ENCODE results near the gene CRX. TPM values are rescaled to one million over a fixed set of nuclear protein-coding genes. Genes with fewer than 3 reads are reported as not detected.
"Not testable (repeated sequence)": the region's sequence is repeated elsewhere in the genome, so short reads cannot be mapped to it uniquely, and the experiment has no call there.

The CRX gene
- total RNA-seq, 1 donor from 2014 or later, result 1.7 TPM

DNA sequence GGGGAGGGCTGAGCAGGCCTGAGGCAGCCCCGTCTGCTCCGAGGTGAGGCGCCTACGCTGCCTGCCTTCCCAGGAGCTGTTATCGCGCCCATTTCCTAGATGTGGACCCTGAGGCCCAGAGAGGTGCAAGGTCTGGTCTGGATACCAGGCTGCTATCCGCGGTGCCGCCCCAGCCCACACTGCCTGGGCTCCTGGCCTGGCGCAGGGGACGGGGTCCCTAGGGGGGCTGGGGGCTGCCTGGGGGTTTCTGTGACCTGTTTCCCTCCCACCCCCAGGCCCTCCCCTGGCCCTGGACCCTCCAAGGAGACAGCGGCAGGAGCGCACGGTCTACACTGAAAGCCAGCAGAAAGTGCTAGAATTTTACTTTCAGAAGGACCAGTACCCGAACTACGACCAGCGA lies 38.1 kb downstream of the CRX start:
- not testable (repeated sequence) for DNase-seq (ENCODE audit: low spot score)

DNA sequence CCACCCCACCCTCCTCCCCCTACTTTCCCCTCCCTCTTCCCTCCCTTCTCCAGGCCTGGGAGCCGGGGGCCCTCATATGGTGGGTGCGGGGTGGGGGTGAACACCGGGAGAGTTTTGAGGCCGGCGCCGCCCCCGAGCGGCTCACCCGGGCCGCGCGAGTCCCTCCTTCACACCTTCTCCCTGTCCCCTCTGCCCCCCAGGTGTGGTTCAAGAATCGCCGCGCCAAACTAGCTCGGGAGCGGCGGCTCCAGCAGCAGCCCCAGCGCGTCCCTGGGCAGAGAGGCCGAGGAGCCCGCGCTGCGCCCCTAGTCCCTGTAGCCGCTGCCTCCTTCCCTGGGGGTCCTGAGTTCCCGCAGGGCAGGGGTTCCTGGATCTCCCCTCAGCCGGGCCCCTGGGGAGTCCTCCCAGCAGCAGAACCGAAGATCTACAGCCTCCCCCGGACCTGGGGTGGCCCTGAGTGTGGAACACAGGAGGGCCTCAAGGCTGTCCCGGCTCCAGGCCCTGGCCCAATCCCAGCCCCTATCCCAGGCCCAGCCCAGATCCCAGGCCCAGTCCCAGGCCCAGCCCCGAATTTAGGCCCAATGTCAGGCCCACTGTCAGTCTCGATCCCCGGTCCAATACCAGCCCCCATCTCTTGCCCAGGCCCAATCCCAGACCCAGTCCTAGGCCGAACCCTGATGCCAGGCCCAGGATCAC lies 39.0 kb downstream of the CRX start:
- no peak for DNase-seq (ENCODE audit: low spot score)

DNA sequence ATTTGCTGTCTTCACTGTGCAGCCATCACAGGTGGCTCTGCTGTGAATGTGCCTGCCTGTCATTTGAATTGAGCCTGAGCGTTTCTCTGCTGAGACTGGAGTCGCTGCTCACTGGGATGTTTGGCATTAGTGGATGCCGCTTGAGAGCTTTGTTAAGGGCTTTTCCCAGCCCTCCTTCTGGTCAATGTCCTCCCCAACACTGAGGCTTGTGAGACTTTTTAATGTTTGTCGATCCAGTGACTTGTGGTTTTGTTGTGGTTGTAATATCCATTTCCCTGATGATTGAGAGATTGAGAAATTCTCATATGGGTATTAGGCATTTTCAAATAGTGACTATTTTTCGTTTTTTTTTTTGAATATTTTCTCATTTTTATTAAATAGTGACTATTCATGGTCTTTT lies 39.9 kb downstream of the CRX start:
- no peak for DNase-seq (ENCODE audit: low spot score)

DNA sequence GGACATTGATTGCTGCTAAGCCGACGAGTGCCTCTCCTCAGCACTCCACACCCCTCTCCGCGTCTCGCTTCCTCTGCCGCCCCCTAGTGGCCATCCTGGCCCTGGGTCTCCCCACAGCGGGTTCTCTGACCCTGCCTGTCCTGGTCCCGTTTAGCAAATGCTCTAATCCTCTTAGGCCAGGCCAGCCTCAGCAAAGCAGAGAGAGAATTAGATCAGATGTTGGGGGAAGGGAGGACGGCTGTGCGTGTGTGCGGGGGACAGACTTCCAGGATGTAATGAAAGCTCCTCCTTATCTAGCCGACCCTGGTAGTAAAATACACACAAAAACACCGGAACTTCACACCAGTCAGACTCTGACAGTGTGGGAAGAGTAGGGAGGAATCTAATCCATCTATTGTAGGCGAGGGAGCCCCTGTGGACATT lies 41.8 kb downstream of the CRX start:
- DNase-seq (ENCODE audit: low spot score), result peak; percentile 88

DNA sequence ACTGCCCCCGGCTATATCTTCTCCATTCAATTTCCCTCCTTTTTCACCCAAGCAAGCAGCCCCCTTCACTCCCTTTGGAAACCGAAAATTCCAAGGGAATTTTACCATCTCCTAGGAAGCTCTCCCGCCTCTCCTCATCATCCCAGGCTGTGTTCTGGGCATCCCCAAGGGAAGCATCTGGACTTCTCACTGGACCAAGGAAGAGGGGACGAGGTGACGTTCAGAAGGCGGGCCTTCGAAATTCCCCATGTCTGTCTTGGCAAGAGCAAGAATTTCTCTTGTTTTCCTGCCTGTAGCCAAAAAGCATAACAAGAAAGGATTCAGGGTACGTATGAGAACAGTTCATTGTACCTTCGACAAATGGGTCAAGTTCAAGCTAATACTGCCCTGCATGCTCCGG lies 43.4 kb downstream of the CRX start:
- no peak for DNase-seq (ENCODE audit: low spot score)

DNA sequence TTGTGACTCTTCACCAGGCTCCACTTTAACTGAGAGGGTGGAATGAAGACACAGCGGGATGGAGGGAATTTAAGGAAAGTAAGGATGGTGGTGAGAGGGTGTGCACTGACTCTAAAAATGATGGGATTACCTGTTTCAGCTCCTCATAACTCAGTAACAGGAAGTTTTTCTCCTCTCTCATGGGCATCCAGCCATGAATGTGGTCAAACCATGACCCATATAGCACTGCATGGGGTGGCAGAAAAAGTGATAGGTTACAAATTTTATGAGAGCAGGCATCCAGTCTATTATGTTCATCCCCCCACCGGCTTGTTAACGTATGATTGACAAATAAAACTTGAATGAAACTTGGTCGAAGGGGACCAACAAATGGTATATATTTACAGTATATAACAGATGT lies 57.2 kb downstream of the CRX start:
- DNase-seq (ENCODE audit: low spot score), result no peak

DNA sequence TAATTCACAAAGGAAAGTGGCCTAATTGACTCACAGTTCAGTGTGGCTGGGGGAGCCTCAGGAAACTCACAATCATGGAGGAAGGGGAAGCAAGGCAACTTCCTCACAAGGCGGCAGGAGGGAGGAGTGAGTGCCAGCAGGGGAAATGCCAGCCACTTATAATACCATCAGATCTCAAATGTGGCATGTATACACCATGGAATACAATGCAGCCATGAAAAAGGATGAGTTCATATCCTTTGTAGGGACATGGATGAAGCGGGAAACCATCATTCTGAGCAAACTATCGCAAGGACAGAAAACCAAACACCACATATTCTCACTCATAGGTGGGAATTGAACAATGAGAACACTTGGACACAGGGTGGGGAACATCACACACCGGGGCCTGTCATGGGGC lies 57.6 kb downstream of the CRX start:
- DNase-seq (ENCODE audit: low spot score), result not testable (repeated sequence)

DNA sequence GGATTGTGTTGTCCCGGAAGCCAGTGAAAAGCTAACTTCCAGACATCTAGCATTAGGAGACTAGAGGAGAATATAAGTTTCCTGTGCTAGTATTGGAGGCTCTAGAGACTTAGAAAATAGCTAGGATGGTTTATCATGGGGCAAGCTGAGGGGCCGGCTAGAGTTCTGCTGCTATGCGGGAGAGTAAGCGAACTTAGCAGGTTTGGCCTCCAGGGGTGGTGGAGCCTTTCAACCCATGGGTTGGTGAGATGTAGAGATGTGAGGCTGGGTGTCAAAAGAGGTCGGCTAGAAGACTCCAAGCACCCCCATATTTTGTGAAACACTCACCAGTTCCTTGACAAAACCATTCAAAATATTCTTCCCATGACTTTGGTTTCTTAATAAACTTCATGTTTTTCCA lies 60.0 kb downstream of the CRX start:
- no peak for DNase-seq (ENCODE audit: low spot score)

DNA sequence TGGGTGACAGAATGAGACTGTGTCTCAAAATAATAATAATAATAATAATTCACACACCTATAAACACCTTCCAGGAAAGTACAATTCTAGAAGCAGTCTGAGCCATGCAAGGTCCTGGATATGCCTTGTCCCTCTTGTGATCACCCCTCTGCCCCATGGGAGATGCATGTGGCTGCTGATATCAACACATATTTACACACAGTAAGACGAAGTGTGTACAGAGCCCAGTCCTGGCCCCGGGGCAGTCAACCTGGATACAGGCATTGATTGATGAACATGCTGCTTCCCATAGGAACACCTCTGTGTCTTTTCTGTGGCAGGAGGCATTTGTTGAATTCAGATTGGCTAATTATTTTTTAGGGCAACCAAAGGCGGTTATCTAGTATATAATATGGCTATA lies 61.2 kb downstream of the CRX start:
- no peak for DNase-seq (ENCODE audit: low spot score)

DNA sequence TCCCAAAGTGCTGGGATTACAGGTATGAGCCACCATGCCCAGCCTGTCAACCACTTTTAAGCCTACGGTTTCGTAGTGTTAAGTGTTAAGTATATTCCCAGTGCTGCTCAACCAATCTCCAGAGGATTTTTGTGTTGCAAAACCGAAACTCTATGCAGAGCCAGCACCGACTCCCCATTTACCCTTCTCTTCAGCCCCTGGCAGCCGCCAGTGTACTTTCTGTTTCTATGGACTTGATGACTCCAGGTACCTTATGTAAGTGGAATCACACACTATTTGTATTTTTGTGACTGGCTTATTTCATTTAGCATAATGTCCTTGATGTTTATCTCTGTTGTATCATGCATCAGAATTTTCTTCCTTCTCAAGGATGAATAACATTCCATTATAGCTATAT lies 63.3 kb downstream of the CRX start:
- DNase-seq (ENCODE audit: low spot score), result no peak

DNA sequence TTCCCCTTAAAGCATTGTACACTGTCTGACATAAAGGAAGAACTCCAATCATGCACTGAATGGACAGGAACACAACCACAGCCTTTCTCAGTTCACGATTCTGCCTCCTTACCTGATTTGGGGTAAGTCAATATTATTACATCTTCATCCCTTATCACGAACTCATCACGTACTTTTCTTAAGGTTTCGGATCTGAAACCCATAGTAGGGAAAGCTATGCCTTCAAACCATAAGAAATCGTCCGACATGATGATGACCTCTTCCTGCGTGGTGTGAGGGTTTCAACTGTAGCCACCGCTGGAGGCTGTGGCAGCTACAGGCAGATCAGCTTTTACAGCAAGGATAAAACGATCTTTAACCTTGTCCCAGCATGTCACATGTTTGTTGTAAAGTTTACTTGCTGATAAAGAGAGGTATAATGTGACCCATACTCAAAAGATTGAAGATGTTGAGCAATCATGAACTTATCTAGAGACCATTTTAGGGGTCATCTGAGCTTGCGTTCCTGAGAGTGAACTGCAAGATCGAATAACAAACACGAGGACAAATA lies 64.3 kb downstream of the CRX start, which contains the start of gene SULT2A1:
TSS of gene SULT2A1 (minus strand) at position 306 of the 550 bp plus-strand sequence. CDS start at position 248, 58 bp downstream.
- no peak for DNase-seq (ENCODE audit: low spot score)

DNA sequence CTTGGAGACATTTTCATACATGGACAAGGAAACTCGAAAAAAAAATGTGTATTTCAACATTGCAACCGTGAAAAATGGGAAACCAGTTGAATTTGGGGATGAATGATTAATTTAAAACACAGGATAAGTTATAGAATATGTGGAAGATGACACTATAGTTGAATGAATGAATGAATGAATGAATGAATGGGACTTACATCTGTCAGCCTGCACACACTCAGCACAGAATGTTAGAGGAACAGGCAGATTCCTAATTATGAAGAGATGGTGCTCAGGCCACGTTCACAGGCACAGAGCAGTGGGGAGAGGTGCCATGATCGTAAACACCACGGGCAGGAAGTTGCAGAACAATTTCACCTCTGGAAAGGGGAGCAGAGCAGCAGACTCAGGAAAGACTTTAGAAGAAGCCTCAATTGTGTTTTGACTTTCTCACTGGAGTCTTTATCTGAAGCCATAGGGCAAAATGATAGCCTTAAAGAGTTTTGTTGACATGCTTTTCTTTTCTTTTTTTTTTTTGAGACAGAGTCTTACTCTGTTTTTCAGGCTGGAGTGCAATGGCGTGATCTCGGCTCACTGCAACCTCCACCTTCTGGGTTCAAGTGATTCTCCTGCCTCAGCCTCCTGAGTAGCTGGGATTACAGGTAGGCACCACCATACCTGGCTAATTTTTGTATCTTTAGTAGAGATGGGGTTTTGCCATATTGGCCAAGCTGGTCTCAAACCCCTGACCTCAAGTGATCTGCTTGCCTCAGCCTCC lies 69.3 kb downstream of the CRX start:
- no peak for DNase-seq (ENCODE audit: low spot score)

DNA sequence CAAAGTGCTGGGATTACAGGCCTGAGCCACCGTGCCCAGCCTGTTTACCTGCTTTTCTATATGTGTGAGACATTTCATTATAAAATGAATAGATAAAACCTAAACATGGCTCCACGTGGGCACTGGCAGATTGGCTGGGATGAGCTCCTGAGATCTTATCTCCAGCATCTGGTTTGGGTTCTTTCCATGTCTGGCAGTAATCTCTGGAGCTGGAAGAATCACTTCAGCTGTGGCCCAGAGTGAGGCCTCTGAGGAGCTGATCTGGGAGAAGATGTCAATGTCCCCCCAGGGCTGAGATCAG lies 69.8 kb downstream of the CRX start:
- no peak for DNase-seq (ENCODE audit: low spot score)

DNA sequence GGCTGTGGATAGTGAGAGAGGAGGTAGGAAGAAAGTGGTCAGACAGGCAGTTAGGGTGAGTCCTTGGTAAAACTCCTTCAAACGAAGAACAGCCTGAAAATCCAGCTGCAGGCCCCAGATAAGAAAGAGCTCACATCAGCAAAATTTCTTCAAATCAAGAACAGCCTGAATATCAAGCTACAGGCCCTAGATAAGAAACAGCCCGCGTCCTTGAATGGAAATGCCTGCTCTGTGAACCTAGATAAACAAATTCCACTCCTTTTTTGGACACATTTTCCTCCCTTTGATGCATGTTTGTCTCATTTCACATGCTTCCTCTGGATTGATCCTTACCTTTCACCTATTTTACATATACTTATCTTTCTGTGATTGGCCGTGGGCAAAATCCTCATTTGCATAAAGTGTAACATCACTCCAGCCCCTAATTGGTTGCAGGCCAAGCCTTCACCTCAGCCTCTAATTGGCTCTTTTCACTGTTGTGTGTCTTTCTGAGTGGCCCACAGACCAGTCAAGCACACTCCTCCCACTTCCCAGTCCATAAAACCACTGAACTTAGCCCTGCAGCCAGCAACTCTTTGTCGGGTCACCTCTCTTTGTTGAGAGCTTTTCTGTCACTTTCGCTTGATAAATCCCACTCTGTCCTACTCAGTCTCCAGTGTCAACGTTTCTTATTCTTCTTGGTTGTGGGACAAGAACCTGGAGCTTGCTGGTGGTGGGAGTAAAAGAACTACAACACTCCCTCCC lies 70.4 kb downstream of the CRX start:
- peak; percentile 98 for DNase-seq (ENCODE audit: low spot score)

Other genes starting within 250 kb of the CRX start
- gene ZNF541, start 248.8 kb upstream of the CRX start, total RNA-seq (ENCODE audit: insufficient read depth, low replicate concordance), result not detected
- 8.4 TPM for gene BICRA, start 212.8 kb upstream of the CRX start, total RNA-seq (ENCODE audit: insufficient read depth, low replicate concordance)
- 65.5 TPM for gene EHD2, start 108.5 kb upstream of the CRX start, total RNA-seq (ENCODE audit: insufficient read depth, low replicate concordance)
- gene NOP53, start 76.4 kb upstream of the CRX start, total RNA-seq (ENCODE audit: insufficient read depth, low replicate concordance), result 93.2 TPM
- gene SELENOW, start 43.2 kb upstream of the CRX start, total RNA-seq (ENCODE audit: insufficient read depth, low replicate concordance), result 373 TPM
- gene TPRX1, start 17.4 kb upstream of the CRX start, total RNA-seq (ENCODE audit: insufficient read depth, low replicate concordance), result not detected
- not detected for gene TPRX2, start 37.3 kb downstream of the CRX start, total RNA-seq (ENCODE audit: insufficient read depth, low replicate concordance)
- not detected for gene SULT2A1, start 64.4 kb downstream of the CRX start, total RNA-seq (ENCODE audit: insufficient read depth, low replicate concordance)
- gene BSPH1, start 170.2 kb downstream of the CRX start, total RNA-seq (ENCODE audit: insufficient read depth, low replicate concordance), result not detected
- gene ELSPBP1, start 172.7 kb downstream of the CRX start, total RNA-seq (ENCODE audit: insufficient read depth, low replicate concordance), result not detected
- 11.8 TPM for gene CABP5, start 222.1 kb downstream of the CRX start, total RNA-seq (ENCODE audit: insufficient read depth, low replicate concordance)

Measured in umbilical cord (tissue), 2 donors.